GM21529 (cell line): Measurements from ENCODE around the gene PHC3.
"Not testable (repeated sequence)": the region's sequence is repeated elsewhere in the genome, so short reads cannot be mapped to it uniquely, and the experiment has no call there.

Experiments
- ATAC-seq: cut with Tn5 transposase; IDR thresholded peaks from one replicate; pipeline ENCODE4 v1.9.1; 2021; ENCODE audit not compliant: unreplicated experiment

PHC3 gene

DNA sequence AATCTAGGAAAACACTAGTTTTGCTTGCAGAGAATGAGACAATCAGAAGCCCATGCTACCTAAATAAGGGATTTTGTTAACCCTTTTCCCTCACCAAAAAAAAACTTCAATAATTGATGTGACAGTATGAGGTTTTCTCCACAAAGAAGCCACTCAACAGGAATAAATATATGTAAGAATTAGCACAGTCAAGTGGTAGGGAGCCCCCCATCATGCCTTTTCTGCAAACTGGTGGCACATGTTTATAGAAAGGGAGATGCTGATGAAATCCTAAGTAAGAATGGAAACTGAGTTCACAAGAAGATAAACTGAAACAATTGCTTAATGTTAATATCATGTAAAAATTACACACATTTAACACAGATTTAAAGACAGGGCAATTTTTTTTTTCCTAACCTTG lies 51.0 kb downstream of the PHC3 start:
- no peak for ATAC-seq

GRCh38 chr3:170128977-170129431 lies 52.5 kb downstream of the PHC3 start:
- ATAC-seq = peak; percentile 35

- peak; percentile 95 for ATAC-seq
These were observed 53.1 kb downstream of the PHC3 start for GRCh38 chr3:170128259-170128976.

GRCh38 chr3:170117134-170117533 lies 64.4 kb downstream of the PHC3 start:
- no peak for ATAC-seq

GRCh38 chr3:170114165-170114564 lies 67.4 kb downstream of the PHC3 start:
- not testable (repeated sequence) for ATAC-seq

DNA sequence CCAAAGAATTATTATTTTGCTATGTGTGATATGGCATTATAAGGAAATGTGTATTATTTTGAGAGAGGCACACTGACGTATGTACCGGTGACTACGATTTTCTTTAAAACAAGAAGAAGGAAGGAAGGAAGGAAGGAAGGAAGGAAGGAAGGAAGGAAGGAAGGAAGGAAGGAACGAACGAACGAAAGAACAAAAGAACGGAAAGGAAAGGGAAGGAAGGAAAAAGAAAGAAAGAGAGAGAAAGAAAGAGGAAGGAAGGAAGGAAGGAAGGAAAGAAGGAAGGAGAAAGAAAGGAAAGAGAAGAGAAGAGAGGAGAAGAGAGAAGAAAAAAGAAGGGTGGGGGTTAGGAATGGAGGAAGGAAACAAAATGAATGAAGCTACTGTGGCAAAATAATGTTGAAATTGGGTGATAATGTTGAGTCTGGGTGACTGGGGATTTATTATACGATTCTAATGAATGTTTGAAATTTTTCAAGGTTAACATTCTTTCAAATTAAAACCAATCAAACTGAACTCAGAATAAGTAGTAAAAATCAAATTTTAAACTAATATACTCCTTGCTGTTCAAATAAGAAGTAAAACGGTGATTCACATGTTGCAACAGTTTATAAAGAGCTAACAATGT lies 70.3 kb downstream of the PHC3 start:
- ATAC-seq = no peak

DNA sequence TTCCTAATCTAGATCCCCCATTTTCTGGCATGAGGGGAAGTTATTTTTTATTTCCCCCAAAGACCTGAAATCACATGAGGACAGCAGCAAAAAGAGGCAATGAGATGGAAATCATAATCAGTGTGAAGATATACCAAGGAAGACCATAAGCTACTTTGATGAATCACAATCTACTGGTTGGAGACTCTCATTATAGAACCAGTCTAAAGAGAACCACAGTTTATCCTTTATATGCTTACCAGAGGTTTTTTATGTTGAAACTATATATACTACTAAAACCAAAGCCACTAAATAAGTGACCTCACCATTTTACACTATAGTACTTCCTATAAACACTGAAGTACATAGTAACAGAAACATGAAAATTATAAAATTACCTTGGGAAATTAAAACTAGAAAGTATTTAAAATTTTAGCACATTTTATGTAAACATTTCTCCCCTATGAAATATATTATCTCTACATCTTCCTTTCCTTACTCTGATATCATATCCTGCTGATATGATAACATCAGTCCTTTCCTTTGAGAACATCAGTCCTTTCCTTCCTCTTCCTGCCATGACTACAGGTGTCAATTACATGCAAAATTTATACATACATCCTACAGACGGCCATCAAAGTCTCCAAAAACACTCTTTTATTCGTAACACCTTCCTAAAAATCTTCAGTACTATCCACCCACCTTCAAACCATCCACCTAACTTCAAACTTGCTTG lies 71.8 kb downstream of the PHC3 start:
- ATAC-seq = no peak

DNA sequence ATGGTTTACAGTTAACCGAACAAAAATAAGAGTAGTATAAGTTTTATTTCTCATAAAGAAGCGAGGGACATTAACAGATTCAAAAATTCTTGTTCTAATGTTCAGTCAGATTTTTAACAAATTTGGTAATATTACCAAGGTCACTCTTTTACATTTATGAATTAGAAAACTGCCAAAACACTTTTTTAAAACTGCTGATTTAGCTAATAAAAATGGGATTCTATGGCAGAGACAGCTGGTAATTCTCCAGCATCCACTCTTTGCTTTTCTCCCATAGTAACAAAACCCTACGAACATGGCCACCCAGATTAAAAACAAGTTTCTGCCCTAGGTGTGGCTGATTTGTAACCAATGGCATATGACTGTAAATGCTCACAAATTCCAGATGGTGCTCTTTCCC lies 72.6 kb downstream of the PHC3 start:
- no peak for ATAC-seq

DNA sequence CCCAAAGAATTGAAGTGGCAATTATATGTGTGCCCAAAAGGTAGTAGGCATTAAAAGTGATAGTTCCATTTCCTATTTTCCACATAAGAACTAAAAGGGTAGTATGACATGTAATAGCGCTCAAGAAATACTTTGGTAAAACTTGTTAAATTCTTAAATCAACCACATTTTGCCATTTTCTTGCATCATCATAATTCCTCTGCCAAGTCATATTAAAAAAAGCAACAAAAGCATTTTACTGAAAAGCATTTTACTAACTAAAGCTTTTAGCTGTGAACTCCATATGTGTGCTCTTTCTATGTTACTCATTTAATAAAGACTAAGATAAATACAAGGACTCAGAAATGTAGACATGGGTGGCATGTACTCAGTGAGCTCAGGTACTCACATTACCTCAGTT lies 73.6 kb downstream of the PHC3 start:
- no peak for ATAC-seq

- ATAC-seq = no peak
These were observed 79.1 kb downstream of the PHC3 start for GRCh38 chr3:170102431-170102830.

GRCh38 chr3:170100944-170101343 lies 80.6 kb downstream of the PHC3 start:
- no peak for ATAC-seq

DNA sequence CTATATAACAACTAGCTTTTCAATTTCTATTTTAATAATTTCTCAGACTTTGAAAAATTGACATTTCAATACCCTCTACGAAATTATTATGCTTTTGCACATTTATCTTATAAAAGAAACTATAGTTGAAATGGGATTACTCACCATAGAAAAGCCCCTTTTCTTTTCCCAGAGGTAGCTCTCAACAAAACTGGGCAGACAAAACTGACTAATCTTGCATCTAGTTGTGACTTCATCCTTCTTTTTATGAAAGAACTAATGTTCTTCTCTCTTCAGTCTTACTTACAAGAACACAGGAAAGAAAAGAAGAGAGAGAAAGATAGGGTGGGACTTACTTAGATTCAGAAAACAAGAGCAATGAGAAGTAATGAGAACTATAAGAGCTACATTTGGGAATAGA lies 82.8 kb downstream of the PHC3 start:
- no peak for ATAC-seq

- no peak for ATAC-seq
These were observed 85.2 kb downstream of the PHC3 start for GRCh38 chr3:170096342-170096741.

DNA sequence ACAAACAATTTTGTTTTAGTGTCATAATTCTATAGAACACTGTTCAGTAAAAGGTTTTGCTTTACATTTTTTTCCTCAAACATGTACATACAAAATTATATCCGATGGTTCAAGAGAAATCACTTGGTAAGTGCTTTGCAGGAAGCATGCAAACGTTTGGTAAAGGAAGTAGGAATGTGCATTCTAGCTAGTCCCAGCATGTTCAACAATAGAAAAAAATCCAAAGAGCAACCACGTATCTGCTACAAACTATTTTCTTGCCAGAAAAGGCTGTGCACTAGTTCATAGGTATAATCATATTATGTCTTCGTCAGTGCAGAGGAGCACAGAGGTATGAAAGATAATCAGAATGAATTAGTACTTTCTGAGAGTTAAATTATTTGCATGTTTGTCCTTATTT lies 85.8 kb downstream of the PHC3 start:
- no peak for ATAC-seq

DNA sequence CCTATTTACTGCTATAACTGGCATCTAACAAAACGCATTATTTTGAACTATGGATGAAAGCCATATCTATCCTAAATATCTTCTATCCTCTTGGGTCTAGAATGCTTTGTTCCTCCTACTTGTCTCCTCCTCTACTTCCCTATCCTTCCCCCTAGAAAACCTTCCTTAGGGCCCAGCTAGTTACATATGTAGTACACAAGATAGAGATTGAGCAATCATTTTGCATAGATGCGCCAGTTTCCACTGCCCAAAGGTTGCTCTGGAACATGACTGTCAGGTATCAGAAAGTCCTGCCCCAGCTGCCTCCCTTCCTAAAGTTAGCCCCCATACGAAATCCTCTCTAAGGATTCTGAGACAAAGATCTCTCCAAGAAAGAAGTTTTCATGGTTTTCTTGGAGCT lies 88.6 kb downstream of the PHC3 start:
- no peak for ATAC-seq

DNA sequence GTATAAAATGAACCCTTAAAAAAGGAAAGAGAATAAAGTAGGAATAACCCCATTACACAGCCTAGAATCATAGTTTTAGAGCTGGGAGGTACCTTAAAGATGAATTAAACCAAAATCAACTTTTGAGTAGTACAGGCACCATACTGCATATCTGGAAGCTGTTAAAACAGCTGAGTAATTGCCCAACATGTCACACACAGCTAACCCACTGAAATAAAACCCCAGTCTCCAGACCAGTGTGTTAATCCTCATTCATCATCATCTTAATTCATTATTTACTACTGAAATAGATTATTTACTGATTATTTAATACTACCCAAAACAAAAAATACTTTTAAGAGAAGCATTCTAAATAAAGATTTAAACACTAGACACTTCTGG lies 90.9 kb downstream of the PHC3 start:
- no peak for ATAC-seq

DNA sequence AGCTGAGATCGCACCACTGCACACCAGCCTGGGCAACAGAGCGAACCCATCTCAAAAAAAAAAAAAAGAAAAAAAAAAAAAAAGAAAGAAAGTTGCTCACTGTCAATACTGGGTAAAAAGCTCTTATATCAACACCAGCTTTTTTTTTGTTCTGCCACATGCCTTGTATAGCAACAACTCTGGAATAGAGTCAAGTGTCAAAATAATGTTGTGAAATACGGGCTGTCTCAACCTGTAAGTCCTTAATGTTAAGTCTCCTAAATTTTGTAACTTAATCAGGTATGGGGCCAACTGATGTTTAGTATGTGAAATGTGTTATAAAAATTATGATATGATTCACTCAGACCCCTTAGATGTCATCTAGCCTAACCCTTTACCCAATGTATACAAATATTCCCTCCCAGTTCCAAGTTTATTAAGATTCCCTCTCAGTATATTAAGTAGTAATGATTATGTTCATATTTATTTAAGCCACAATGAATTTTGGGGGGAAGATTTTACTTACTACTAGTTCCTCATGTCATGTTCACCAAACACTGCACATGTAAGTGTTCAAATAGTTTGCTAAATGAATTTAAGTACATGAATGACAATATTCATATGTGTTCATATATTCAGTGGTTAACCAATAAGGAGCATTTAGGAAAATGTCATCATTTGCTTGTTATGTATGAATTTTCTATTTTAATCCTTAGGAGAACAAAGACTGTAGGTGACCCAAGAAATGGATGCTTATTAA lies 91.5 kb downstream of the PHC3 start:
- ATAC-seq = no peak

- ATAC-seq = no peak
These were observed 96.1 kb downstream of the PHC3 start for GRCh38 chr3:170085396-170085795.

DNA sequence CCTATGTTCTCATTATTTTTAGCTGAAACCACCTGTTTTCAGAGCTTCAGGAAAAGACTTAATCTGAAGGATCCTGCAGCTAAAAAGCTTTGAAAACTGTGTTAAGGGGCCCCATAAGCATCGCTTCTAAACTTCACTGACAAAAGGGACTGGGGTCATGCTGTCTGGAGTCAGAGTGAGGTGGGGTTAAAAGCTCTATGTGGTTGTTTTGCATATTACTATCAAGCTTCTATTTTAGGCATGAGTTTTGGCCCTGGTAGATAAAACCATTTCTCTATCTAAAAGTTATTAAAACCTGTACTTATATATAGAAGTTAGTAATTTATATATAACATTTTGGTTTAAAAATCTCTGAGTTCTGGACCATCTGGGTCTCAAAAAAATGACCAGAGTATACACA lies 98.2 kb downstream of the PHC3 start:
- no peak for ATAC-seq

- no peak for ATAC-seq
These were observed 100.3 kb downstream of the PHC3 start for GRCh38 chr3:170081079-170081741.

DNA sequence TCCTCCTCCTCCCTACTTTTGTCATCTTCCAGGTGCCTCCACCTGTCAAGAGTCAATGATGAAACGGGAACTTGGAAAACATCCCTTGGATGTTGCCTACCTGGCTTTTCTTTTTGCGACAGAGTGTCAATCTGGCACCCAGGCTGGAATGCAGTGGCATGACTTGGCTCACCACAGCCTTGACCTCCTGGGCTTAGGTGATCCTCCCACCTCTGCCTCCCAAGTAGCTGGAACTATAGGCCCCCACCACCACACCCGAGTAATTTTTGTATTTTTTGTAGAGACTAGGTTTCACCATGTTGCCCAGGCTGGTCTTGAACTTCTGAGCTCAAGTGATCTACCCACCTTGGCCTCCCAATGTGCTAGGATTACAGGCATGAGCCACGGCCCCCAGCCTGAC lies 100.9 kb downstream of the PHC3 start:
- ATAC-seq = no peak
